GM19351 (cell line): Measurements from ENCODE around the gene RAD18.
A peak's percentile ranks its signal among the peaks of the same experiment; 100 is the strongest.

Experiments used
- ATAC-seq: cut with Tn5 transposase; IDR thresholded peaks from one replicate; pipeline ENCODE4 v1.9.1; 2021; ENCODE audit warnings: mild to moderate bottlenecking, moderate library complexity; ENCODE audit not compliant: unreplicated experiment

RAD18 gene

GRCh38 chr3:8963137-8963853 lies at the start of gene RAD18:
Gene RAD18 (minus strand): TSS chr3:8963472. CDS start chr3:8963385, 87 bp downstream.
- ATAC-seq, result peak; percentile 88

DNA sequence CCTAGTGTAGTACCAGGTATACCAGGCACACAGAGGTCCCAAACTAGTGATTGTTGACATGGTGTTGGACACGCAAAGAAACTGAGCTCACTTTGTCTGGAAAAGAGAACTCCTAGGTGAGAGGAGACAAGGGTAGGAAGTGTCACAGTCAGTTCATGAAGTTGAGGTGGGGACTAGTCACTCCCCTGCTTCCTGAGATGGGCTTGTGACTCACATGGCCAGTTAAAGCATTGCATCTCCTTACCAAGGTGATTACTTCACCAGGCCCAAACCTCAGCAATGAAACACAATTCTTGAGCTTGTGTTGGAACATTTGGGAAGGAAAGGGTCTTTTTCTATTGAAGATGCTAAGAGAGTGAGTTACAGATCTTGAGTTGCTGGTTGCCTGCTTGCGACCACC lies 49.2 kb upstream of the RAD18 start:
- ATAC-seq, result no peak

DNA sequence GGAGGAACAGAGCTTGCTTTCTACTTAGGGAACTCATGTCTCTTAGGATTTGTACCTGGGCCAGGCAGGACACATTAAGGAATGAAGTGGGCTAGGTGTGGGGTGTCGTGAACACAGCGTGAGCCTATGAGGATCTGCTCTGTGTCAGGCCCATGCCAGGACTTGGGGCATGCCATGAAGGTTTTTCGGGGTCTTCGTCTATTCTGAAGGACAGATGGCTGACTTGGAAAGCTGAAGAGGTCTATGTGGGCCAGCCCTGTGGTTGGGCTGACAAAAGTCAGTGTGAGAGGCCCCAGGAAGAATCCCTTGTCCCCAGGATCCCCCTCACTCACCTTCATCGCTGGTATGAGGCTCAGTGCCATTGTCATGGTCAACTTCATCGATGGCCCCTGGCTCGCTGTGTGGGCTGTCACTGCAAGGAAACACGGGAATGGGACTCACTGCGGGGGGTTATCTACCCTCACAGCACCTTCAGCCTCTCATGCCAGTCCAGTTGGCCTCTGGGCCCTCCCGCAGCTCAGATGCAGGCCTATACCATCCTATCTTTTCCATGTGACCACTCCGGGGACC lies 46.8 kb upstream of the RAD18 start:
- no peak for ATAC-seq

- no peak for ATAC-seq
These were observed 45.4 kb upstream of the RAD18 start for GRCh38 chr3:9008550-9009255.

DNA sequence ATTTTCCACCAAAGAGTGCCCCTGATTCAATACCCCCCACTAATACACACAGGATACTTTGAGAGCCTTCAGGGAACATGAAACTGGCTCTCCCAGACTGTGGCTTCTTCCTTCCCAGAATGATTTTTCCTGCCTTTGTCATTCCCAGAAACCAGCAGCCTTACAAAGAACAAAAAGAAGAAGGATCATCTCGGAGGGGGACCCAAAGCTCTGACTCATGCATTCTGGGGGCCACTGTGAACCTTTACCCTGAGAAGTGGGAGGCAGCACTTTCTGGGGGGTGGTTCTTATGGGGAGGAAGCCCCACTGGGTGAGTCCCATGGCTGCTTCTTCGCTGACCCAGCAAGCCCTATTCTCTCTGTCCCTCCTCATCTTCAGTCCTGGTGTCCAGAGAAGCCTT lies 44.7 kb upstream of the RAD18 start:
- no peak for ATAC-seq

DNA sequence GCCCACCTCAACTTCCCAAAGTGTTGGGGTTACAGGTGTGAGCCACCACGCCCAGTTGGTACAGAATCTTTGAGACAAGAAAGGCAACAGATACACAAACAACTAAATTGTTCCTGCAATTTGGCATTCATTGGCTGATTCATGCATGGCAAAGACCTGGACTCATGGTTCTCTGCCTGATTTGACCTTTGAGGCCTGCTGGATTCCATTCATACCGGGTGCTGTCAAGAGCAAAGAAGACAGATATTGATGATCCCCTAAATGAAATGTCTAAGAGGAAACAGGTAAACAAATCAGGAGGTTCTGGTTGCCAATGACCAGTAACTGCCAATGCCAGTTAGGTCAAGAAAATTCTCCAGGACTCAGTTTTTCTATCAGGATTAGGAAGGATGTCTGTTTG lies 43.9 kb upstream of the RAD18 start:
- ATAC-seq, result no peak

GRCh38 chr3:9000041-9000440 lies 36.8 kb upstream of the RAD18 start:
- no peak for ATAC-seq

DNA sequence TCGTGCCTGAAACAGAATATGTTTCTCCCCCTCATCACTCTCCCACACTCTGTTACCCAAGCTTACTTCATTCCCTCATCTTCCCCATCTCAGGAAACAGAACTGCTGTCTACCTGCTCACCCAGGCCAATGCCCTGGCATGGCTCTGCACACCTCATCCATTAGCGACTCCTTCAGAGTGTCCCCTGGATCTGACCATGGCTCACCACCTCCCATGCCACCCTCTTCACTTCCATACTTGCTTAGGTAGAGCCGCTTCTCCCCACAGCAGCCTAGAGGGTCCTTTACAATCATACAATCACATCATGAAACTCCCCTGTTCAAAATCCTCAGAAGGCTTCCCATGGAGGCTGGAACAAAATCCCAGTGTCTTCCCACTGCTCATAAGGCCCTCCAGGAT lies 33.9 kb upstream of the RAD18 start:
- no peak for ATAC-seq

- no peak for ATAC-seq
These were observed 33.4 kb upstream of the RAD18 start for GRCh38 chr3:8996681-8997121.

DNA sequence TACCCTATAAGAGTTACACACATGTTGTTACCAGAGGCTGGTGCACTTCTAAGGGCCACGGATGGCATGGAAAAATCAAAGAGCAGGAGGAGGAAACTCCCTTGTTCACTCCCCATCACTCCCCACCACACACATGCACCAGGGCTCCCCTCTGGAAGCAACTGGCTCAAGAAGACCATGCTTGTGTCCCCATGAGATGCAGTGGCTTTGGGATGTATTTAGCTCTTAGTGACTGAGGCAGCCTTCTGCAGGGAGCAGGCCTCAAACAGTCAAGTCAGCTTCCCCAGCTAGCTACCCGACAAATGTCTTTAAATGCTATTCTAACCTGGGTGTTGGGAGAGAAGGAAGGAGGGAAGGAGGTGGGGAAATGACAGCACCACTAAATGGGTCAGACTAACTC lies 32.9 kb upstream of the RAD18 start:
- no peak for ATAC-seq

DNA sequence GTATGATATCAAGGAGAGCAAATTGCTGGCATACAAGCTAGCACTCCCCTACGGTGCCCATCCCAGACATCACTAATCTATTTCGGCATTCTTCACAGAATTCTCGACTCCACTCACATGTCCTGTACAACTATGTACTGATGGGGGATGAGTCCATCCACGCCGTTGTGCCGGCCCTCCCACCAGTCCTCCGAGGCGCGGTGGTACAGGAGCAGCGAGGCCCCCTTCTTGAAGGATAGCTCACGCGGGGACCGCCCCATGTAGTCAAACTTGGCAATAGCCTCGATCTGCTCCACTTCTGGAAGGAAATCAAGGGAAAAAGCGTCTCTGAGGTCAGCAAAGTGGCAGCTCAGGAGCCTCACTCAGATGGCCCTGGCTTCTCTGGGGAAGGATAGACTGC lies 31.0 kb upstream of the RAD18 start:
- ATAC-seq, result no peak

DNA sequence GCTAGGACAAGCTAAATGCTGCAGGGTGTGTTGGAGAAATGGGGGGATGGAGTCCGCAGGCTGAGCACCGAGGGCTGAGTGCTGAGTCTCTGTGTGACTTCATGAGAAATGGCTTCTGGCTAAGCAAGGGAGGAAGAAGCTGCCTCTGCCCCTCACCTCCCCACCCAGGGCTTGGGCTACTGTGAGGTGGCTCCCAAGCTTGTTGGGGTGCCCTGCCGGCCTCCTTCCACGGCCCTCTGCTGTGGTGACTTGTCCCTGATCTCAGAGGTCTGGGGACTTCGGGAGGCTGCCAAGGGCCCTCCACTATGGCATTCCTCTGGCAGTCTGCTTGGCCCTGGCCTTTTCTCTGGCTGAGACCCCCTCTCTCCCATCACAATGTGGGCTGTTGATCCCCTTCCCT lies 30.1 kb upstream of the RAD18 start:
- no peak for ATAC-seq

GRCh38 chr3:8992854-8993253 lies 29.6 kb upstream of the RAD18 start:
- no peak for ATAC-seq

- ATAC-seq, result no peak
These were observed 28.9 kb upstream of the RAD18 start for GRCh38 chr3:8992199-8992598.

GRCh38 chr3:8990266-8991215 lies 27.3 kb upstream of the RAD18 start:
- no peak for ATAC-seq

DNA sequence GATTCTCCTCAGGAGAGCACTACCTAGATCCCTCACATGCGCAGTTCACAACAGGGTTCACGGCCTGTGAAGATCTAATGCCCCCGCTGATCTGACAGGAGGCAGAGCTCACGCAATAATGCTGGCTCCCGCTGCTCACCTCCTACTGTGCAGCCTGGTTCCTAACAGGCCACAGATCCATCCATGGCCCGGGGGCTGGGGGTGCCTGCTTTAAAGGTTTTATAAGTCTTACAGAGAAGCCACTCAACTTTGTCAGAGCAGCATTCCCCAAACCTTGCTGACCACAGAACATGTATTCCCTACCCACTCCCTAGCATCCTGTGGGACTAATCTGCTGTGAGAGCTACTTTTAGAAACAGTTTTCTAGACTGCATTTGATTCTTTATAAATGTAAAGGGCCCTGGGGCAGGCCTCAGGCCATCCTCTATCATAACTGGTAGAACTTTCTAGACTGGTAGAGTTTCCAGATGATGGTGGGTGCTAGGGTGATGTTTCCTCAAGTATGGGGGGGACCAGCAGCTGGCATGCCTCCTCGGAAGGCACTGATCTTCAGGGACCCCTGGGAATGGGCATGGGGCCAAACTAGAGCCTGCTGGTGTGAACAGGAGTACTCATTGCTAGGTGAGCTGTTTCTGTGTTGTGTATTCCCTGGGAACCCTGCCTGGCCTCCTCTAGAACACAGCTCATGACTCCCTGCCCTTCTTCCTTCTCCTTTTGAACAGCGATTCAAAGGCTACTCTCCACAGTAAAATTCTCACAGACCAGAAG lies 25.7 kb upstream of the RAD18 start:
- no peak for ATAC-seq

DNA sequence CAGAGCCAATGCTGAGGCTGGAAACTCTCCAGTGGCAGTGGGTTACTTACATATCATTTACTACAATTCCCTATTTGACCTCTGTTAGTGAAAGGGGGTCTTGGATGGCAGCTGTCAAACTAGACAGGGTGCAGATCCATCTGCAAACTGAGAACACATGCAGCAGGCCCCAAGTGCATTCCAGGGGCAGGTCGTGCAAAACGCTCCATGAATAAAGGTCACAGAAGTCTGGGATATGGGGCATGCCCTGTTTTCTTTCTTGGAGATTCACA lies 25.0 kb upstream of the RAD18 start:
- no peak for ATAC-seq

GRCh38 chr3:8987645-8988383 lies 24.5 kb upstream of the RAD18 start:
- peak; percentile 92 for ATAC-seq

DNA sequence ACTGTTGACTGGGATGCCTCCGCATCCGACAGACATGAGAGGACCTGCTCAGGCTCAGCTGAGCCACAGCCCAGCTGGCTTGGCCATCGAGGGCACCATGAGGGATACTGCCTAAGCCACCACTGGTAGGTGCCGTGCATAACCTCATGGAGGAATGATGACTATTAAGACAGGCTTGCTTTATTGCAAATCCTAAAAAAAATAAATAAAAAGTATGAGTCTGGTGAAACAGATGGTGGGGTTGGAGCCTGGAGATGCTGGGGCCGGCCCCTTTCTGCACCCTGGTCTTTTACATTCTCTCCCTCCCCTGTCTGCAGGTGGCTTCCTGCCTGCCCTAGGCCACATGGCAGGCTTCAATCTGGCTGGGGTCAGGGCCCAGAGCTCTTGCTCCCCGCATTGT lies 24.0 kb upstream of the RAD18 start:
- no peak for ATAC-seq

GRCh38 chr3:8986741-8987140 lies 23.5 kb upstream of the RAD18 start:
- no peak for ATAC-seq
